Esophagus squamous epithelium (tissue), 5 donors: Measurements from ENCODE around the gene ULK4. TPM values are rescaled to one million over a fixed set of nuclear protein-coding genes. Genes with fewer than 3 reads are reported as not detected.

Experiments
- DNase-seq: peaks from one replicate; lab custom pipeline; 2025; lab: John Stamatoyannopoulos, UW
- H3K27ac ChIP-seq, 4 donors: fragments of 200-600 bp; sonication (generic); one replicate each; pipeline ENCODE4 v1.5.1; 2016 to 2019; ENCODE audit warnings: mild to moderate bottlenecking in 1 of 4
- H3K27me3 ChIP-seq, 4 donors: fragments of 200-600 bp; sonication (generic); 1 replicate in 3 of 4; 2 replicates in 1 of 4; pipeline versions ENCODE4 v1.5.1 to v1.6.0; 2017 to 2021; ENCODE audit warnings: antibody characterized with exemption in 1 of 4
- H3K36me3 ChIP-seq, 3 donors: fragments of 200-600 bp; sonication (generic); one replicate each; pipeline ENCODE4 v1.5.1; 2016 to 2019
- H3K4me1 ChIP-seq, 3 donors: fragments of 200-600 bp; sonication (generic); one replicate each; pipeline ENCODE4 v1.5.1; 2017 to 2019
- H3K4me3 ChIP-seq, 4 donors: fragments of 200-600 bp; sonication (generic); 1 replicate in 3 of 4; 2 replicates in 1 of 4; pipeline ENCODE4 v1.5.1; 2016 to 2019; ENCODE audit warnings: mild to moderate bottlenecking in 2 of 4, moderate library complexity in 1 of 4
- H3K9me3 ChIP-seq, 3 donors: fragments of 200-600 bp; sonication (generic); one replicate each; pipeline ENCODE4 v1.5.1; 2016 to 2019
- POLR2A ChIP-seq, 4 donors: fragments of 450-650 bp; IDR thresholded peaks; one replicate each; pipeline ENCODE4 v1.6.1; 2017; ENCODE audit warnings: antibody characterized with exemption in 4 of 4, mild to moderate bottlenecking in 4 of 4, moderate library complexity in 3 of 4
- WGBS, 2 donors: methylation state at CpG; one replicate each; pipeline ENCODE4 v1.1.5; 2018; 5-methylcytosine and 5-hydroxymethylcytosine counted together
- intact Hi-C: fragments of 100-400 bp; cut with DNase I; formaldehyde crosslinking; loops from one replicate; pipeline ENCODE4 v1.15.0; 2022
- total RNA-seq, 4 donors: library from RNA; depleted of rRNA; stranded (reverse); fragments of >200 nt; gene quantifications; one replicate each; pipeline ENCODE4 v1.1.0, GENCODE V29; 2016
- TF ChIP-seq, protein P1 (sequence below), 6 experiments: fragments of 450-650 bp in 4 of 6; fragments of 200-600 bp in 2 of 6; sonication (generic) in 2 of 6; IDR thresholded peaks; one replicate each; pipeline ENCODE4 v1.5.1; 2016 to 2019; ENCODE audit warnings: antibody characterized with exemption in 6 of 6, mild to moderate bottlenecking in 4 of 6, moderate library complexity in 4 of 6
- donor health status: DM: yes; HTN: yes; CAD: no.

The ULK4 gene
- total RNA-seq, 4 donors from 2014 or later, result 2.2 to 11.4 (median 7.9) TPM

DNA sequence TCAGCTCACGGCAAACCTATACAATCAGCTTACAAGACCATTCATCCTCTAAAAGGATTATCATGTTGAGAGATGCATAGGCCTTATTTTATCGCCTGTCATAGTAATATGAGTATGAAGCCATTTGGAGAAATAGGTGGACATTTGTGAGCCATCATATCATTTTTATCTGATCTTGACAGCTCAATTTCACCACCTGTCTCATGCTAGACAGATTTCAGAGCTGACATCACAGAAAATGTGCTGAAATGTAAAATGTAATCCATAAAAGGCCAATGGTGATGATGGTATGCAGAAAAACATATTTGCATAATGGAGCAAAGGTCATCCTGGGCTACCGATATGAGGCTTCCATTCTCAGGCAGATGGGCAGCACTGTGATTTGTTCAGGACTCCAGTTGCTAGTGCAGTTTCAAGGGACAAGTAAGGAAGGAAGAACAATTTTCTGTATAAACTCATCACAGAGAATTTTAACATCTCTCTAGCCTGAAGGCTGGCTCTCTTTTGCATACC lies 221.5 kb downstream of the ULK4 start:
- Histone ChIP-seq H3K36me3 (no peaks in the 10 kb centered on the region), H3K27ac (no peak overlapping the region), H3K27me3 (no peaks in the 10 kb centered on the region), H3K4me1 (no peaks in the 10 kb centered on the region), H3K4me3 (no peak overlapping the region), H3K9me3 (no peaks in the 10 kb centered on the region)
- intact Hi-C loops, result no loop called here
- DNase-seq, result no peak
- 85 to 96% methylated on average over 3 of the region's 3 CpGs for WGBS, 2 donors
- no peak for TF ChIP-seq POLR2A (IDR thresholded peaks at IDR 0.05)
- TF ChIP-seq, protein P1, sequence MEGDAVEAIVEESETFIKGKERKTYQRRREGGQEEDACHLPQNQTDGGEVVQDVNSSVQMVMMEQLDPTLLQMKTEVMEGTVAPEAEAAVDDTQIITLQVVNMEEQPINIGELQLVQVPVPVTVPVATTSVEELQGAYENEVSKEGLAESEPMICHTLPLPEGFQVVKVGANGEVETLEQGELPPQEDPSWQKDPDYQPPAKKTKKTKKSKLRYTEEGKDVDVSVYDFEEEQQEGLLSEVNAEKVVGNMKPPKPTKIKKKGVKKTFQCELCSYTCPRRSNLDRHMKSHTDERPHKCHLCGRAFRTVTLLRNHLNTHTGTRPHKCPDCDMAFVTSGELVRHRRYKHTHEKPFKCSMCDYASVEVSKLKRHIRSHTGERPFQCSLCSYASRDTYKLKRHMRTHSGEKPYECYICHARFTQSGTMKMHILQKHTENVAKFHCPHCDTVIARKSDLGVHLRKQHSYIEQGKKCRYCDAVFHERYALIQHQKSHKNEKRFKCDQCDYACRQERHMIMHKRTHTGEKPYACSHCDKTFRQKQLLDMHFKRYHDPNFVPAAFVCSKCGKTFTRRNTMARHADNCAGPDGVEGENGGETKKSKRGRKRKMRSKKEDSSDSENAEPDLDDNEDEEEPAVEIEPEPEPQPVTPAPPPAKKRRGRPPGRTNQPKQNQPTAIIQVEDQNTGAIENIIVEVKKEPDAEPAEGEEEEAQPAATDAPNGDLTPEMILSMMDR (IDR thresholded peaks at IDR 0.05), result no peak

DNA sequence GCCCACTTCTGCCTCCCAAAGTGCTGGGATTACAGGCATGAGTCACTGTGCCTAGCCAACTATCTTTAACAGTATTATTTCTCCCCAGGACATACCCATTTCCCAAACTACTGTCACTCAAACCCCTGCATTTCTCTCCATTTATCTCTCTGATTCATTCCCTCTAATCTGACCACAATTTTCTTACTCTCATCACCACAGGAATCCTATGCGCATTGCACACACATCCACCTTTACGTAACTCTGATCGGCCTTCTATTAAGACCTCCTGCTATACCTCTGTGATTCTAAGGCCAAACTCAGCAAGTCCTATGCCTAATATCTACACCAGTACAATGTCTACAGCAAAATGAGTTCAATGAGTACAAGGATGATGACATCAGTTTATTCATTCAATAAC lies 235.0 kb downstream of the ULK4 start:
- DNase-seq, result no peak
- WGBS, 2 donors, result 96 to 97% methylated on average over 3 of the region's 3 CpGs
- H3K27me3 ChIP-seq, result no peaks in the 10 kb centered on the region
- H3K4me3 ChIP-seq, result no peak overlapping the region
- intact Hi-C loops, result no loop called here
- no peaks in the 10 kb centered on the region for H3K4me1 ChIP-seq
- no peaks in the 10 kb centered on the region for H3K36me3 ChIP-seq
- H3K9me3 ChIP-seq, result no peaks in the 10 kb centered on the region
- H3K27ac ChIP-seq, result no peak overlapping the region
- TF ChIP-seq POLR2A (IDR thresholded peaks at IDR 0.05), result no peak
- TF ChIP-seq, protein P1 (IDR thresholded peaks at IDR 0.05), result no peak

DNA sequence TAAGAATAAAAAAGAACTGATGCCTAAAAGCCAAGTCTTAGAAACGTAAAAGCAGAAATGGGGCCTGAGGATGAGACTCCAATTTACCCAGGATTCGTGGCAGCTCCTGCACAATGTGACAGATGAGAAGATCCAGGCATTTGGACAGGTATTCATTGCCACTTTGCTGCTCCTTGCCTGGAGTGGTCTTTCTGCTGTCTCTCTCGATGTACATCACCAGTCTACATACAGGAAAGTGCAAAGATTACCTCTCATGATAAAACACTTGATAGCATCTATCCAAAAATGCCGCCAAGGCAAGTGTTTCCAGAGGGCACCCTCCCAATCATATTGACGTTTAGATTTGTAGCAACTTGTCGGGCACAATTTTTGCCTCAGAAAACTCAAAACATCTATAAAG lies 244.3 kb downstream of the ULK4 start:
- no peaks in the 10 kb centered on the region for H3K9me3 ChIP-seq
- TF ChIP-seq, protein P1 (IDR thresholded peaks at IDR 0.05), result no peak
- TF ChIP-seq POLR2A (IDR thresholded peaks at IDR 0.05), result no peak
- H3K36me3 ChIP-seq, result no peaks in the 10 kb centered on the region
- no peak overlapping the region for H3K4me3 ChIP-seq
- no peak for DNase-seq
- intact Hi-C loops, result no loop called here
- no peak overlapping the region for H3K27ac ChIP-seq
- WGBS, 2 donors, result 78 to 88% methylated on average over 6 of the region's 6 CpGs
- no peaks in the 10 kb centered on the region for H3K4me1 ChIP-seq
- H3K27me3 ChIP-seq, result no peaks in the 10 kb centered on the region

DNA sequence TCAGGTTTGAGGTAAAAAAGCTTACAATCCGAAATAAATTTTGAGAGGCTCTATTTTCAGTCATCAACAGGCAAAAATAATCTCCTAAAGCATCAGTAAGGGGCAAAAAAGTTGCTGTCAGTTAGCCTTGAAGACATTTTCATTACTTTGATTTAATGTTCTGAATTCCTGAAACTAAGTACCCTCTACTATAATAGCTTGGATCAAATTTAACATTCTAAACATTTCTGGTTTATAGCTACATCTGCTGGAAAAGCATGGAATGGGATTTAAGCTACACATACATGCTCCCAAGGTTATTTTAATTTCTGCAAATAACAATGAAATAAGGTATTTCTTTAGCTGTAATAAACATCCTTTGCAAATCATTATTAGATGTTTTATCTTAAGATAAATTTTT lies 245.4 kb downstream of the ULK4 start:
- Histone ChIP-seq H3K27me3 (no peaks in the 10 kb centered on the region), H3K4me1 (no peaks in the 10 kb centered on the region), H3K4me3 (no peak overlapping the region), H3K9me3 (no peaks in the 10 kb centered on the region), H3K36me3 (no peaks in the 10 kb centered on the region), H3K27ac (no peak overlapping the region)
- 58 to 73% methylated on average over 1 of the region's 1 CpG for WGBS, 2 donors
- intact Hi-C loops, result no loop called here
- no peak for TF ChIP-seq POLR2A (IDR thresholded peaks at IDR 0.05)
- TF ChIP-seq, protein P1 (IDR thresholded peaks at IDR 0.05), result peak in 2 of 6 experiments; percentile 11 to 45
- no peak for DNase-seq

DNA sequence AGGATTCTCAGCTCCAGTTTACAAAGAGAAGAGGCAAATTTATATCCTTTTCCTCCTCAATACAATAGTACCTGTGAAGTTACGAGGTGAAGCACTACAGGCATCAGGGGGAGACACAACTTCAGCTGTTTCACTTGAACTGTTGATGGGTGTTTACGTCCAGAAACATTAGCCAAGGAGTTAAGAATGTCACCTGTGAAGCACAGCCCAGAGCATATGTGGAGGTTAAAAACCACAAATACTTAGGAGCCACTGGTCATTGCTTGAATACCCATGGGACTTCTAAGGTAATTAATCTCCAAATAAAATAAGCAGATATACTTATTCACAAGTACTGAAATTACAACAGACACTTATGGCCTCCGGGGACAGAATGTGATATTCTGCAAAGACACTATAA lies 246.5 kb downstream of the ULK4 start:
- WGBS, 2 donors, result 89 to 97% methylated on average over 3 of the region's 3 CpGs
- H3K4me1 ChIP-seq, result no peaks in the 10 kb centered on the region
- H3K9me3 ChIP-seq, result no peaks in the 10 kb centered on the region
- no peak for TF ChIP-seq POLR2A (IDR thresholded peaks at IDR 0.05)
- TF ChIP-seq, protein P1 (IDR thresholded peaks at IDR 0.05), result no peak
- H3K27ac ChIP-seq, result no peak overlapping the region
- no peak for DNase-seq
- H3K4me3 ChIP-seq, result no peak overlapping the region
- no peaks in the 10 kb centered on the region for H3K27me3 ChIP-seq
- H3K36me3 ChIP-seq, result no peaks in the 10 kb centered on the region
- intact Hi-C loops, result no loop called here
